Pancreas (tissue), 10 donors: ENCODE measurements around the gene C1QTNF8. TPM values are rescaled to one million over a fixed set of nuclear protein-coding genes. Genes with fewer than 3 reads are reported as not detected.
A peak's percentile ranks its signal among the peaks of the same experiment; 100 is the strongest.

Experiments used
- ATAC-seq, 4 donors: fragments of 200-7000 bp; cut with Tn5 transposase; one replicate each; pipeline versions ENCODE4 v1.8.0 to v1.9.1; 2020; ENCODE audit warnings: mild to moderate bottlenecking in 4 of 4, moderate library complexity in 4 of 4
- DNase-seq, 6 donors: peaks; one replicate each; pipeline ENCODE4 v3.0.0-alpha.2; 2020
- FAIRE-seq: peaks from 2 replicates; lab custom pipeline; 2012; peaks lifted over from hg19 to GRCh38; lab: Jason Lieb, UNC
- H3K27ac ChIP-seq, 4 donors: fragments of 200-600 bp; sonication (generic); 1 replicate in 3 of 4; 2 replicates in 1 of 4; pipeline versions ENCODE4 v1.5.0 to v1.8.0; 2020
- H3K27me3 ChIP-seq, 4 donors: fragments of 200-600 bp; one replicate each; pipeline ENCODE4 v1.8.0; 2021
- H3K36me3 ChIP-seq, 3 donors: fragments of 200-600 bp; sonication (generic) in 1 of 3; one replicate each; pipeline versions ENCODE4 v1.5.0 to v1.8.0; 2020 to 2021
- H3K4me1 ChIP-seq, 3 donors: fragments of 200-600 bp; one replicate each; pipeline ENCODE4 v1.8.0; 2021
- H3K4me3 ChIP-seq, 4 donors: fragments of 200-600 bp; sonication (generic) in 2 of 4; one replicate each; pipeline versions ENCODE4 v1.5.0 to v1.8.0; 2020 to 2021
- H3K9me3 ChIP-seq, 4 donors: fragments of 200-600 bp; one replicate each; pipeline ENCODE4 v1.8.0; 2021
- CTCF ChIP-seq, 4 donors: fragments of 200-600 bp; sonication (generic) in 3 of 4; IDR thresholded peaks; one replicate each; pipeline versions ENCODE4 v1.5.0 to v1.8.0; 2021; ENCODE audit warnings: antibody characterized with exemption in 4 of 4
- WGBS, 2 donors: extraction: QIAGEN DNeasy Blood & Tissue Kit; methylation state at CpG; one replicate each; pipeline ENCODE4 v1.1.7; 2013; 5-methylcytosine and 5-hydroxymethylcytosine counted together
- intact Hi-C, 3 donors: fragments of 100-400 bp; cut with DNase I; formaldehyde crosslinking; loops; one replicate each; pipeline versions ENCODE4 v1.11.1 to v1.14.2; 2022
- polyA plus RNA-seq, 2 donors: library from polyadenylated mRNA; stranded (reverse); fragments of 200-250 nt; gene quantifications; one replicate each; pipeline ENCODE4 v1.2.3, GENCODE V29; 2013
- total RNA-seq, 6 donors: library from RNA; stranded (reverse); fragmentation: NEBNext Ultra II Directional in 4 of 6; extraction: Animal tissue kit (Norgen Biotek cat#: 25700) in 4 of 6; gene quantifications; one replicate each; pipeline versions ENCODE4 v1.2.1 to v1.2.4, GENCODE V29; 2021 to 2023
- donor health status: healthy with polysubstance abuse.
- donor health status: DM: no; HTN: no; CAD: no; lungs with moderate emphysema.
- donor health status: DM: no; HTN: no; CAD: no.
- donor health status: control.
- donor health status: control.
- donor health status: Bipolar disorder and iron deficiency.
- donor health status: DM: yes; HTN: yes; CAD: no.
- donor health status: DM: no; HTN: no; CAD: no.
- donor health status: DM: no; HTN: no; CAD: no.
- donor health status: DM: yes; HTN: yes; CAD: no.

C1QTNF8 gene
- total and polyA plus RNA-seq, 8 donors: 0.23 TPM; not detected in 7

- WGBS, 2 donors: 84 to 85% methylated on average over 44 to 45 of the region's 45 CpGs
- no peak for FAIRE-seq
- Histone ChIP-seq H3K4me3 (no peak overlapping the region), H3K27me3 (peaks cover 0 to 26% (median 2%) of the 10 kb centered on the region in 4 donors), H3K36me3 (no peaks in the 10 kb centered on the region), H3K9me3 (no peaks in the 10 kb centered on the region), H3K4me1 (peaks cover 4 to 9% (median 8%) of the 10 kb centered on the region in 3 donors), H3K27ac (no peak overlapping the region)
- TF ChIP-seq CTCF (IDR thresholded peaks at IDR 0.05): no peak
- no peak for ATAC-seq
- intact Hi-C loops: no loop called here
- DNase-seq: no peak
These were observed 16.1 kb downstream of the C1QTNF8 start for GRCh38 chr16:1079786-1080525.

- TF ChIP-seq CTCF (IDR thresholded peaks at IDR 0.05): no peak
- Histone ChIP-seq H3K4me1 (peaks cover 4 to 9% (median 8%) of the 10 kb centered on the region in 3 donors), H3K27me3 (peaks cover 0 to 24% (median under 1%) of the 10 kb centered on the region in 4 donors), H3K9me3 (no peaks in the 10 kb centered on the region), H3K36me3 (no peaks in the 10 kb centered on the region), H3K27ac (no peak overlapping the region), H3K4me3 (no peak overlapping the region)
- no peak for ATAC-seq
- intact Hi-C loops: no loop called here
- 94% methylated on average over 43 of the region's 43 CpGs for WGBS, 2 donors
- no peak for DNase-seq
- FAIRE-seq: no peak
These were observed 16.7 kb downstream of the C1QTNF8 start for GRCh38 chr16:1079341-1079740.

- intact Hi-C loops: no loop called here
- no peaks in the 10 kb centered on the region for H3K9me3 ChIP-seq
- TF ChIP-seq CTCF (IDR thresholded peaks at IDR 0.05): no peak
- WGBS, 2 donors: 8 to 11% methylated on average over 28 of the region's 28 CpGs
- no peak for FAIRE-seq
- peak; percentile 90 to 96 (median 92) for ATAC-seq
- peaks cover 0 to 25% (median 2%) of the 10 kb centered on the region in 4 donors for H3K27me3 ChIP-seq
- no peaks in the 10 kb centered on the region for H3K36me3 ChIP-seq
- peak; percentile 83 to 97 (median 90) for DNase-seq
- H3K27ac ChIP-seq: peak overlapping the region in 2 of 4 donors; percentile 10 to 12
- H3K4me1 ChIP-seq: peaks cover 4 to 9% (median 8%) of the 10 kb centered on the region in 3 donors
- no peak overlapping the region for H3K4me3 ChIP-seq
These were observed 17.4 kb downstream of the C1QTNF8 start for GRCh38 chr16:1078579-1079021.

- intact Hi-C loops: no loop called here
- no peak for TF ChIP-seq CTCF (IDR thresholded peaks at IDR 0.05)
- H3K4me1 ChIP-seq: peaks cover 4 to 9% (median 8%) of the 10 kb centered on the region in 3 donors
- DNase-seq (no peak), FAIRE-seq (no peak), ATAC-seq (peak in 1 of 4 donors; percentile 1)
- WGBS, 2 donors: 24 to 25% methylated on average over 35 to 36 of the region's 36 CpGs
- H3K27me3 ChIP-seq: peaks cover 0 to 26% (median 3%) of the 10 kb centered on the region in 4 donors
- H3K4me3 ChIP-seq: no peak overlapping the region
- no peaks in the 10 kb centered on the region for H3K36me3 ChIP-seq
- H3K9me3 ChIP-seq: no peaks in the 10 kb centered on the region
- peak overlapping the region in 2 of 4 donors; percentile 10 to 12 for H3K27ac ChIP-seq
These were observed 18.0 kb downstream of the C1QTNF8 start for GRCh38 chr16:1077877-1078578.
